Panc1 (cell line): ENCODE measurements around the gene TFDP2. TPM values are rescaled to one million over a fixed set of nuclear protein-coding genes. Genes with fewer than 3 reads are reported as not detected.
A peak's percentile ranks its signal among the peaks of the same experiment; 100 is the strongest.

Source experiments
- ATAC-seq: fragments of 200-7000 bp; cut with Tn5 transposase; 2 replicates; pipeline ENCODE4 v1.9.1; 2020; ENCODE audit warnings: mild to moderate bottlenecking, moderate library complexity
- BruUV-seq: library from RNA; stranded (reverse); fragments of 400-500 nt; replicated peaks from 2 replicates; lab custom pipeline; 2021; lab: Mats Ljungman, UMichigan
- CTCF ChIA-PET: fragments of 300-600 bp; sonication (Branson Sonifier 250); formaldehyde crosslinking; loops from one replicate; lab custom pipeline; 2022; ENCODE audit warnings: antibody characterized with exemption; lab: Charles Lee
- POLR2A ChIA-PET: fragments of 300-600 bp; sonication (Branson Sonifier 250); formaldehyde crosslinking; loops from one replicate; lab custom pipeline; 2022; ENCODE audit warnings: antibody characterized with exemption; lab: Charles Lee
- DNase-seq: peaks from one replicate; pipeline ENCODE4 v3.0.0-alpha.2; 2010; ENCODE audit warnings: low read depth, low spot score
- H3K27ac ChIP-seq: 2 replicates; pipeline ENCODE4 v1.5.1; 2011; ENCODE audit warnings: mild to moderate bottlenecking, low read length, inconsistent platforms
- H3K27me3 ChIP-seq: fragments of 200-500 bp; sonication (Bioruptor generic); 2 replicates; pipeline ENCODE4 v1.6.0; 2014; ENCODE audit warnings: low read length, inconsistent platforms; ENCODE audit not compliant: control insufficient read depth, insufficient read depth
- H3K36me3 ChIP-seq: fragments of 200-500 bp; sonication (Bioruptor generic); 2 replicates; pipeline ENCODE4 v1.5.1; 2014; ENCODE audit warnings: inconsistent platforms, mild to moderate bottlenecking, low read length, moderate library complexity; ENCODE audit not compliant: control insufficient read depth, insufficient read depth
- H3K4me1 ChIP-seq: 2 replicates; pipeline ENCODE4 v1.5.1; 2011; ENCODE audit warnings: inconsistent platforms, mild to moderate bottlenecking, low read length, moderate library complexity; ENCODE audit not compliant: control insufficient read depth, insufficient read depth
- H3K4me3 ChIP-seq, 2 experiments: 2 replicates each; pipeline ENCODE4 v1.5.1; 2011 to 2012; ENCODE audit warnings: low read depth in 2 of 2, low read length in 2 of 2, mild to moderate bottlenecking in 2 of 2, inconsistent platforms in 1 of 2, moderate library complexity in 1 of 2
- H3K9me3 ChIP-seq: fragments of 200-500 bp; sonication (Bioruptor generic); 2 replicates; pipeline ENCODE4 v1.5.1; 2014; ENCODE audit warnings: low read depth, mild to moderate bottlenecking, inconsistent platforms, low read length, moderate library complexity; ENCODE audit not compliant: control insufficient read depth, insufficient read depth
- CTCF ChIP-seq: fragments of 450-650 bp; IDR thresholded peaks from 2 replicates; pipeline ENCODE4 v1.5.1; 2017; ENCODE audit warnings: mild to moderate bottlenecking
- POLR2AphosphoS5 ChIP-seq: IDR thresholded peaks from 2 replicates; pipeline ENCODE4 v1.6.1; 2012; ENCODE audit warnings: mild to moderate bottlenecking, low read depth, low read length, moderate library complexity
- REST ChIP-seq, 2 experiments: IDR thresholded peaks; 2 replicates each; pipeline ENCODE4 v1.6.1; 2011 to 2012; ENCODE audit warnings: low read depth in 2 of 2, control low read depth in 1 of 2, low read length in 1 of 2, mild to moderate bottlenecking in 1 of 2, moderate library complexity in 1 of 2; ENCODE audit not compliant: insufficient read depth in 1 of 2
- SIN3A ChIP-seq: IDR thresholded peaks from 2 replicates; pipeline ENCODE4 v1.6.1; 2012; ENCODE audit warnings: low read depth, mild to moderate bottlenecking, low read length, moderate library complexity, borderline replicate concordance; ENCODE audit not compliant: insufficient read depth
- TCF7L2 ChIP-seq: IDR thresholded peaks from 2 replicates; pipeline ENCODE4 v1.6.1; 2011; ENCODE audit warnings: mild to moderate bottlenecking, low read depth, low read length, inconsistent platforms
- in situ Hi-C: cut with HindIII; loops from 2 replicates; pipeline ENCODE4 v1.10.0; 2016; ENCODE audit warnings: low sequenced_read_pairs, low pct_unique_long_range_greater_than_20kb
- intact Hi-C: fragments of 100-400 bp; cut with micrococcal nuclease; formaldehyde crosslinking; loops from one replicate; pipeline ENCODE4 v1.10.0; 2022; ENCODE audit not compliant: unreplicated experiment
- total RNA-seq: library from RNA; stranded (reverse); gene quantifications from one replicate; pipeline ENCODE4 v1.2.1, GENCODE V29; 2021; ENCODE audit not compliant: unreplicated experiment

TFDP2 gene
- total RNA-seq, 1 experiment from 2014 or later, result 66.3 TPM

- Histone ChIP-seq H3K27ac (no peak overlapping the region), H3K4me3 (no peak overlapping the region), H3K36me3 (no peaks in the 10 kb centered on the region), H3K27me3 (no peaks in the 10 kb centered on the region), H3K4me1 (peaks cover 18% of the 10 kb centered on the region), H3K9me3 (no peaks in the 10 kb centered on the region)
- ChIA-PET POLR2A (no interaction called here), CTCF (interaction anchor here (0.7 kb wide), 2 partner anchors 94 to 151 kb away, joined by 4 to 18 read pairs; no protein-coding TSS in a partner anchor)
- no peak for TF ChIP-seq SIN3A
- TF ChIP-seq POLR2AphosphoS5, result no peak
- DNase-seq (no peak), ATAC-seq (peak; percentile 55)
- intact Hi-C loops, result loop anchor here (5.0 kb wide), 1 partner anchor 154 kb away; no protein-coding TSS in a partner anchor
- in situ Hi-C loops, result no loop called here
- BruUV-seq, result no TSS peak
These were observed 33.3 kb downstream of the TFDP2 start for GRCh38 chr3:142115867-142116668.

- intact Hi-C loops (no loop called here), in situ Hi-C loops (no loop called here)
- Histone ChIP-seq H3K4me1 (peaks cover 13% of the 10 kb centered on the region), H3K36me3 (no peaks in the 10 kb centered on the region), H3K27me3 (no peaks in the 10 kb centered on the region), H3K4me3 (no peak overlapping the region), H3K9me3 (no peaks in the 10 kb centered on the region), H3K27ac (no peak overlapping the region)
- ChIA-PET CTCF (interaction anchor here (0.7 kb wide), 1 partner anchor 40 kb away, joined by 3 read pairs; no protein-coding TSS in a partner anchor), POLR2A (no interaction called here)
- TF ChIP-seq REST (IDR thresholded peaks at IDR 0.05; ENCODE audit: insufficient read depth in 1 of 2, low read depth in 2 of 2, low read length in 1 of 2) (no peak), CTCF (no peak), SIN3A (no peak), POLR2AphosphoS5 (no peak), TCF7L2 (no peak)
- BruUV-seq, result no TSS peak
- ATAC-seq (no peak), DNase-seq (no peak)
These were observed 36.7 kb downstream of the TFDP2 start for GRCh38 chr3:142112601-142113000.

GRCh38 chr3:142106548-142106947 lies 42.8 kb downstream of the TFDP2 start:
- BruUV-seq, result no TSS peak
- CTCF ChIA-PET, result no interaction called here
- in situ Hi-C loops (no loop called here), intact Hi-C loops (loop anchor here (5.0 kb wide), 1 partner anchor 84 kb away; no protein-coding TSS in a partner anchor)
- Histone ChIP-seq H3K36me3 (no peaks in the 10 kb centered on the region), H3K27me3 (no peaks in the 10 kb centered on the region), H3K4me3 (no peak overlapping the region), H3K27ac (no peak overlapping the region), H3K4me1 (no peaks in the 10 kb centered on the region), H3K9me3 (no peaks in the 10 kb centered on the region)
- TF ChIP-seq SIN3A (no peak), CTCF (no peak), POLR2AphosphoS5 (no peak), TCF7L2 (no peak)
- POLR2A ChIA-PET, result no interaction called here
- DNase-seq (no peak), ATAC-seq (no peak)
